DOHH2 (cell line): ENCODE results near the gene EHD4.

Experiments
- H3F3A ChIP-seq: fragments of 200-600 bp; sonication (generic), shearing (Covaris generic); 2 replicates; pipeline ENCODE4 v1.6.0; 2016; ENCODE audit warnings: antibody characterized with exemption, mild to moderate bottlenecking; ENCODE audit not compliant: control insufficient read depth, insufficient read depth
- H3K27ac ChIP-seq: fragments of 200-600 bp; sonication (generic); 2 replicates; pipeline ENCODE4 v1.5.1; 2014; ENCODE audit warnings: low read depth, mild to moderate bottlenecking, low read length, moderate library complexity
- H3K27me3 ChIP-seq: fragments of 200-600 bp; sonication (generic); 2 replicates; pipeline ENCODE4 v1.6.1; 2014; ENCODE audit warnings: mild to moderate bottlenecking, low read length, mixed read lengths; ENCODE audit not compliant: control insufficient read depth
- H3K36me3 ChIP-seq: fragments of 200-600 bp; sonication (generic); 2 replicates; pipeline ENCODE4 v1.6.1; 2014; ENCODE audit warnings: mild to moderate bottlenecking, low read length, moderate library complexity, mixed read lengths; ENCODE audit not compliant: control insufficient read depth
- H3K4me1 ChIP-seq: fragments of 200-600 bp; sonication (generic); 2 replicates; pipeline ENCODE4 v1.6.1; 2014; ENCODE audit warnings: mild to moderate bottlenecking, low read length, mixed read lengths; ENCODE audit not compliant: control insufficient read depth
- H3K4me2 ChIP-seq: fragments of 200-600 bp; sonication (generic); 2 replicates; pipeline ENCODE4 v1.6.0; 2014; ENCODE audit warnings: mild to moderate bottlenecking, low read length, moderate library complexity
- H3K4me3 ChIP-seq: fragments of 200-600 bp; sonication (generic); 2 replicates; pipeline ENCODE4 v1.5.1; 2014; ENCODE audit warnings: mild to moderate bottlenecking, low read length, mixed read lengths
- H3K79me2 ChIP-seq: fragments of 200-600 bp; sonication (generic); 2 replicates; pipeline ENCODE4 v1.6.1; 2014; ENCODE audit warnings: mild to moderate bottlenecking, low read length, mixed read lengths; ENCODE audit not compliant: control insufficient read depth
- H3K9me2 ChIP-seq: fragments of 200-600 bp; sonication (generic); replicated peaks from 2 replicates; pipeline ENCODE4 v1.6.1; 2014; ENCODE audit warnings: mild to moderate bottlenecking, low read length, mixed read lengths; ENCODE audit not compliant: control insufficient read depth
- H3K9me3 ChIP-seq: fragments of 200-600 bp; sonication (generic); 2 replicates; pipeline ENCODE4 v1.6.1; 2014; ENCODE audit warnings: antibody characterized with exemption, low read length, mixed read lengths; ENCODE audit not compliant: control insufficient read depth, insufficient read depth
- H4K20me1 ChIP-seq: fragments of 200-600 bp; sonication (generic); 2 replicates; pipeline ENCODE4 v1.6.0; 2014; ENCODE audit warnings: low read depth, mild to moderate bottlenecking, antibody characterized with exemption, low read length, moderate library complexity; ENCODE audit not compliant: control insufficient read depth, insufficient read depth
- CTCF ChIP-seq: fragments of 200-600 bp; sonication (generic); IDR thresholded peaks from one replicate; pipeline ENCODE4 v1.5.1; 2014; ENCODE audit warnings: antibody characterized with exemption, mild to moderate bottlenecking, low read depth, low read length; ENCODE audit not compliant: poor library complexity, severe bottlenecking
- EZH2phosphoT487 ChIP-seq: fragments of 200-600 bp; sonication (generic); IDR thresholded peaks from 2 replicates; pipeline ENCODE4 v1.6.1; 2017; ENCODE audit warnings: borderline replicate concordance, mild to moderate bottlenecking, antibody characterized with exemption, low read length, moderate library complexity, mixed read lengths

EHD4 gene

GRCh38 chr15:41876689-41877088 lies 95.7 kb downstream of the EHD4 start:
- Histone ChIP-seq H3K9me2 (no peaks in the 10 kb centered on the region), H3K36me3 (no peaks in the 10 kb centered on the region), H4K20me1 (no peaks in the 10 kb centered on the region), H3K4me3 (peak overlapping the region; percentile 49; the same call in 1 of the 2 replicates), H3K79me2 (no peaks in the 10 kb centered on the region), H3K27ac (peak overlapping the region; percentile 54), H3K4me1 (peaks cover 20% of the 10 kb centered on the region), H3K27me3 (peaks cover 3% of the 10 kb centered on the region; the same call in 1 of the 2 replicates), H3K4me2 (peak overlapping the region; percentile 62), H3F3A (0 out of 2 replicates have a peak, but pooled peaks cover 2% of the 10 kb centered on the region), H3K9me3 (no peaks in the 10 kb centered on the region)
- TF ChIP-seq CTCF, result no peak
- TF ChIP-seq EZH2phosphoT487, result no peak

GRCh38 chr15:41876007-41876406 lies 96.3 kb downstream of the EHD4 start:
- Histone ChIP-seq H3K36me3 (no peaks in the 10 kb centered on the region), H4K20me1 (no peaks in the 10 kb centered on the region), H3K4me1 (peaks cover 20% of the 10 kb centered on the region), H3K9me3 (no peaks in the 10 kb centered on the region), H3K9me2 (no peaks in the 10 kb centered on the region), H3K4me3 (peak overlapping the region; percentile 49), H3F3A (0 out of 2 replicates have a peak, but pooled peaks cover 2% of the 10 kb centered on the region), H3K4me2 (peak overlapping the region; percentile 62), H3K79me2 (no peaks in the 10 kb centered on the region), H3K27me3 (peaks cover 3% of the 10 kb centered on the region; the same call in 1 of the 2 replicates), H3K27ac (peak overlapping the region; percentile 54)
- TF ChIP-seq CTCF (no peak), EZH2phosphoT487 (no peak)

- Histone ChIP-seq H4K20me1 (no peaks in the 10 kb centered on the region), H3K9me3 (no peaks in the 10 kb centered on the region), H3F3A (0 out of 2 replicates have a peak, but pooled peaks cover 2% of the 10 kb centered on the region), H3K27ac (no peak overlapping the region), H3K4me1 (peaks cover 20% of the 10 kb centered on the region), H3K9me2 (no peaks in the 10 kb centered on the region), H3K79me2 (no peaks in the 10 kb centered on the region), H3K36me3 (no peaks in the 10 kb centered on the region), H3K4me3 (no peak overlapping the region), H3K27me3 (peaks cover 3% of the 10 kb centered on the region; the same call in 1 of the 2 replicates), H3K4me2 (no peak overlapping the region)
- TF ChIP-seq CTCF (no peak), EZH2phosphoT487 (no peak)
Measured at GRCh38 chr15:41874736-41875135, 97.6 kb downstream of the EHD4 start.
